ENCODE data around the gene PRKCH.
A peak's percentile ranks its signal among the peaks of the same experiment; 100 is the strongest.

The PRKCH gene

DNA sequence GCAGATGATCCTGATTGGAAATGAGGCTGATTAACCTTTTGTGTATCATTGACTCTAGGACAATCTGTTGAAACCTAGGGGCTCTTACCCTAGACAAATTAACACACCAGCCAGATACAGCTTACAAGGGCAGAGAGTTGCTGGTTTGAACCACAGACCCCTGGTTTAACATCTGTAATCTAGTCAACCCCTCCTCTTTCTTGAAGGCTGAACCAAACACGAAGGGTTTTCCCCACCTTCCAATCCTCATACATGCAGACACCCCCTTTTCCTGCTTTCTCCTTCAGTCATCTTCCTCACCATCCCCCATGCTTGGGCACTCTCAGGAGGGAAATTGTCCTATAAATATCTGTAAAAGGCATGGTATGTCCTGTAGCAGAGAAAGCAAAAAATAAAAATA, 247.9 kb downstream of the PRKCH start:
- no peak for DNase-seq (ENCODE audit: low read depth)

DNA sequence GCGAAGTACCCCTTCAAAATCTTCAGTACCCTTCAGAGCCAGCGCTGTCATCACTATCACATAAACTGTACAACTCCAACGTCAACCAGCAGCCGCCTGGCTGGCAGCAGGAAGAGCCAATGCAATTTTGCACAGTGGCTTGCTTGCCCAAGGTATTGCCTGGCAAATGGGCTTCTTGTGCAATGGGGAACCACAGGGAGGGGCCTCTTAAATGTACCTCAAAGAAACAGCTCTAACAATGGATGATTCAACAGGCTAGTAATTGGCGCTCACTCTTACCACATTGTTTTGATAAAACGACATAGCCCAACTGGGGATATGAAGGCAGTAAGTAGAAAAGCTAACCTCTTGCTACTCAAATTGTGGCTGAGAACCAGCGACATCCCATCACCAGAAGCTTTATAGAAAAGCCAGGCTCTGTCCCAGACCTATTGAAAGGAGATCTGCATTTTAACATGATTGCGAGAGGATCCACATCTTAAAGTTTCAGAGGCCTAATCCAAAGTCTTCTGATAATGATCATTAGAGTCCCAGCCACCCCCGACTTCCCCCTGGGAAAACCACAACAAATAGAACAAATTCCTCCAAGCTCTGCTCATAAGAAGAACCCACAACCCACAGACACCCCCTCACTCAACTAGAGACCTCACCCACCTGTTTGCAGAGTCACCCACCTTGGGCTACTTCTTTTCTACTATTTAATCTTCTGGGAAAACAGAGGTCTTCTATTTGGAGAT, 248.6 kb downstream of the PRKCH start:
- DNase-seq (ENCODE audit: low read depth): peak; percentile 92

DNA sequence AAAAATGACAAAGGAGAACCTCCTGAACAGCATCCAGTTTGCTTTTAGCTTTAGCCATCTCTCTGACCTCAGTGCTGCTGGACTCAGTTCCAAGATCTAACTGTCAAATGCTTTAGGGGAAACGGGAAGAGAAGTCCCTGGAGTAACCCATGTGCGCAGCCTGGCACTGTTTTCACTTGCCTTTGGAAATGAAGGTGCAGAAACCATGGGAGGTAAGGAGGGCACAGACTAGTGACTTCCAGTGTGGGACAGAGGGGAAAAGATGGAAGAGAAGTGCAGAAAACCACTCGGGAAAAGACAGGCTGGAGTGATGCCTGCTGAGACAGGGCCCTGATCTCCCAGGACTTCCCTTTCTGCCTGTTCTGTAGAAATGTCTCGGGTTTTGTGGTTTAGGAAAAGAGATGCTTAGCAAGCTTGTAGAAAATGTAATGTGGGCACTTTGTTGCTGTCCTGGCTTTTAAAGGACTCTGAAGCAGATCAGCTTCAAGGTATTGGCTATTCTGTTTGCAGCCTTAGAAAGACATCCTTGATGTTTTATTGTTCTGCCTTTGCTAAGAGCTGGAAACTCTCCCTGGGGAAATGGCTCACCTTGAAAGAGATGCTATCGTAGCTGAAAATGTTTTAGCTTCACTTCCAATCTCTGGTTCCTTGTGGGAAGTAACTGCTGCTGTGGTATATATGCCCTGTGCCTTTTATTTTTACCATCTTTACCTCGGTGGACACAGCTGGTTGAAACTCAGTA, 249.3 kb downstream of the PRKCH start:
- no peak for DNase-seq (ENCODE audit: low read depth)

DNA sequence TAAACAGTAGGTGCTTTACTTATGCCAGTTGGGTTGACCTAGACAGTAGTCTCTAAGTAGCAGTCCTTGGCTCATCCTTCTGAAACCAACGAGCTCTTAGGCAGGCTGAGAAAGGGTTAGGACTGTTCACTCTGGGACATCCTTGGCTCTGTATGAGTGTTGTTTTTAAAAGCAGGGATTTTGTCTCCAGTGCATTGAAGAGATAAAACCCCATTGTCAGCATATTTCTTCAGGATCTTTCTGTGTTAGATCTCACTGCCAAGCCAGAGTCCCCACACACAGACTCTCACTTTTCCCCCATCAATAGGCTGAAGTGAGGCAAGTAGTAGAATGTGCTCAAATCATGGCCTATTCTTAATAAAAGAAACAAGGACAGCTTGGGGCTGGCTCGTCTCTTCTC, 250.5 kb downstream of the PRKCH start:
- DNase-seq (ENCODE audit: low read depth): no peak

DNA sequence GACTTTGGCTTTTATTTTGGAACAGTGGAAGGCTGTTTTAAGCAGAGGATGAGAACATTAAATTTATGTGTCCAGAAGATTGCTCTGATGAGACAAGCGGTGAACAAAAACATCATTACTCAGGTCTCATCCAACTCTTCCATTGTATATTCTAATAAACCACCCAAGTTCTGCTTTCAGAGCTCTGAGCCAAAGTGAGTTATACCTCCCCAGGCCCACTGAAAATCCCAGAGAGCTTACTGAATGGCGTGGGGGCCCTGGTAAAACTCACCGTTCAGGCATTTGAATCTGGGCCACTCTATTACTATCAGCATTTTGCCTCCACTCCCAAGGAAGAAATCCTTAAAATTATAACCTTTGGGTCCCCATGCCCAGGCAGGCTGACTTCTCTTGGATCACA, 251.9 kb downstream of the PRKCH start:
- no peak for DNase-seq (ENCODE audit: low read depth)

DNA sequence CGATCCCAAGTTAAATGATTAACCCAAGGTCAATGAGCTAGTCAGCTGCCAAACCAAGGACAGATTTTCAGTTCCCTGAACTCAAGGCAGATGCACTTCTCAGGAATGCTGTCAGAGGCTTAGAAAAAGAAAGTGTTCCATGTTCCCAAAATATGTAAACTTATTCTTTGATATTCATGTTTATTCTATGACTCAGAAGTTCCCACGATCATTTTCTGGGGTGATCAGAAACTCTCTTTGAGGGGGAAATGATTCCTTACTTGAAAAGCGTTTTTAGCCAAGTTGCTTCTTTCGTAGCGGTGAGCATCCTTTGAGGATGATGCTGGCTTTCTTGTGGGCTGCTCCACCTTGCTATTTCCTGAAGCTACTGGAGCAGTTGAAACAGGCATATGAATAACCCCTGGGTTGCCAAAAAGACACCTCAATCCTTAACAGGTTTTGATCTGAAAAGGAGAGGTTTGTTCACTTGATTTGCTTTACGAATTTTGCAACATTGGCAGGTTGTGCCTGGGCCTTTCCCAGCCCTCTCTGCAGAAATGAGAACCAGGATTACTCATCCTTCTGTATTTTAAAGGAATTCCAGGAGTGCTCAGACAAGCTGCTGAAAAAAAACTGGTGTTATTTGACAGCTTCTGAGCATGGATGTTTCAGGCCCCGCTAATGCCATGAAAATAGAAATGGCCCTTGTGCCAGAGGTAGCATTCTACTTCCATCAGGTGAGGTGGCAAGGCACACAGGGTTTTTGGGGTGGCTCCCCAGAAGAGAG, 252.6 kb downstream of the PRKCH start:
- no peak for DNase-seq (ENCODE audit: low read depth)

DNA sequence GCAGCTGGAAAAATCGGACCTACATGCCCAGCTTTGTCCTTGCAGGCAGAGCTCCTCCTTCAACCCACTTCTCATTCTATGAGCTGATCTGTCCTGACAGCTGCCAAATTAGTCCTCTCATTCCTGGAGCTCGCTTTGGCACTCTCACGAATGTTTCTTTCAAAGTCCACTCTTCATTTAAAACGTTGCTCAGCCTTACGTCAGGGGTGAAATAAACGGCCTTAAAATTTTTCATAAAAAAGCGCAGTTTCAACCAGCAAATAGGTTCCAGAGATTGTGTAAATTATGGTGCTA, 253.1 kb downstream of the PRKCH start:
- DNase-seq (ENCODE audit: low read depth): no peak

DNA sequence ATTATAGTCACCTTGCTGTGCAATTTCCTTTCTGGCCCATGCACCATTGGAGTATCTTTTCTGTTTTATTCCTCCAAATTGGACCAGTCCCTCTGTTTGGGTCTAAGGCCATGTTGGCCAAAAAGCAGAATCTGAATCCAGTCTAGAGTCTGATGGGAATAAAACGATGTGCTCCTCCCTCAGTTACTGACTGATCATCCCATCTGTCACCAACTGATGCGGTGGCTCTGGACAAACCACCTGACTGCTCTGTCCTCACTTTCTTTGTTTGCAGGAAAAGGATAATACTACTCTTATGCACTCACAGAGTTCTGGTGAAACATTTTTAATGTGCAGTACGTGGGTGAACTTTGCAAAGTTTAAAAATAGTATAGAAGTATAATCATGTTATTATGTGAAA, 253.7 kb downstream of the PRKCH start:
- no peak for DNase-seq (ENCODE audit: low read depth)

DNA sequence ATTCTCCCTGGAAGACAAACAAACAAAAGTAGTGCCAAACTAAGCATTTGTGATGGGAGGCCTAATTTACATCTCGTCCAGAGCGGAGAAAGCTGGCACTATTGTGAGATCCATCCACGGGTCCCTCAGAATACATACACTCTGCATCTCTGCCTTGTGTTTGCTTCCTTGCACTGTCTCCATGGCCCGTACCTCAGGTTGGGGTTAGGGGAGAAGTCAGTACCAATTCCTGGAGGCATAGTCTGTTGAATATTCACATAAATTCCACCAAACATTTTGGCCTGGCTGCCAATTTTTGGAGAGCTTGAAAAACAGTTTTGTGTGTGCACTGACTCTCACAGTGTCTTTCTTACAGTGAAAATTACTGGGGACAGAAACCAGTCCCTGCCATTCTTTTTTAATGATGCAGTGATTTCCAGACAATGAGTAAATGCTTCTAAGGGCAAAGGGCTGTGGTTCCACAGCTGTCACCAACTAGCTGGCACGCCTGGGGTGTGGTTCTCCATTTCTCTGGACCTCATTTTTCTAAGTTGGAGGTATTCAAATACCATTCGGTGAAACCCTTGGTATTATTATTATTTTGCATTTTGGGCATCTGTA, 254.3 kb downstream of the PRKCH start:
- no peak for DNase-seq (ENCODE audit: low read depth)

DNA sequence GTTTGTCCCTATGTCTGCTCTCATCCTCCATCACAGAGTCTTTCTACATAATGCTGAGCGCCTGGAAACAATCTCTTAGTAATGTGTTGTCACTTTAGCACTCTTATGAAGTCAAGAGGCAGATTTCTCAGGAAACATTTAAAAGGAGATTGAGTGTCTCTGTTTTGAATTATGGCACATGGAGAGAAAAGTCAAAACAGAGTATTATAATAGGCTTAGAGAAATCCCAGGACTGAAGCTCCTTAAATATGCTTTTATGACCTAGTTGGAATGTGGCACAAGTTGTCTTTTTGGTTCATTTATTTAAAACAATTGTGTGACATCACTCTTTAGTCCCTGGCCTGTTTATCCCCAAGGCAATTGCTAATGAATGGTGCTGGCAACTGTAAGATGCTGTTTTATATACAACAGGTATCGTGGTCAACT, 256.1 kb downstream of the PRKCH start:
- no peak for DNase-seq (ENCODE audit: low read depth)

DNA sequence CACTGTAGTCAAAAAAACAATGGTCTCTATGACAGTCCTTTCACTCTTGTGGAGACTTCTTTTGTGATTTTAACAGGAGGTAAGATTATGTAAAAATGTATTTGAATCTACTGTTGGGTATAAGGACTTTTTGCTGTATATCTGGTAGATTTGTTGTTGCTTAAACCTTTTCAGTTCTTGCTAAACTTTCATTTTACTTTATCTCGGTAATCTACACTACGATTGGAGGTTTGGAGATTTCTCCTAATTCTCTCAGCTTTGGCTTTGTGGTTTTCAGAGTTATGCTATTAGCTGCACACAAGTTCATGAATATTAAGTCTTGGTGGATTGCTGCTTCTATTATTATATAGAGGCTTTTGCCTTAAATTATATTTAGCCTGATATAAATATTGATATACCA, 257.4 kb downstream of the PRKCH start:
- DNase-seq (ENCODE audit: low read depth): no peak

DNA sequence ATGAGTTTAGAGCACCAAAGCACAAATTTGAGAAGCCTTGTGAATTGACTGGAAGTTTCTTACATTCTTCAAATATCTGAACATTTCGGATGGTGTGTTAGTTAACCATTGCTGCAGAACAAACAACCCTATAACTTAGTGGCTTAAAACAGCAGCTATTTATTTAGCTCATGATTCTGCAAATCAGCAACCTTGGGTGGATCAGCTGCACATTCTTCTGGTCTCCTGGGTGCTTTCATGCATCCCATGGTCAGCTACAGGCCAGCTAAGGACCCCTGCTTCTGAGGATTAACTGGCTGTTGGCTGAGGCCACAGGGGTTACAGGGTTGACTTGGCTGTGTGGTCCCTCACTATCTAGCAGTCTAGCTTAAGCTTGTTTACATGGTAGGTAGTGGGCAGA, 260.0 kb downstream of the PRKCH start:
- DNase-seq (ENCODE audit: low read depth): no peak

DNA sequence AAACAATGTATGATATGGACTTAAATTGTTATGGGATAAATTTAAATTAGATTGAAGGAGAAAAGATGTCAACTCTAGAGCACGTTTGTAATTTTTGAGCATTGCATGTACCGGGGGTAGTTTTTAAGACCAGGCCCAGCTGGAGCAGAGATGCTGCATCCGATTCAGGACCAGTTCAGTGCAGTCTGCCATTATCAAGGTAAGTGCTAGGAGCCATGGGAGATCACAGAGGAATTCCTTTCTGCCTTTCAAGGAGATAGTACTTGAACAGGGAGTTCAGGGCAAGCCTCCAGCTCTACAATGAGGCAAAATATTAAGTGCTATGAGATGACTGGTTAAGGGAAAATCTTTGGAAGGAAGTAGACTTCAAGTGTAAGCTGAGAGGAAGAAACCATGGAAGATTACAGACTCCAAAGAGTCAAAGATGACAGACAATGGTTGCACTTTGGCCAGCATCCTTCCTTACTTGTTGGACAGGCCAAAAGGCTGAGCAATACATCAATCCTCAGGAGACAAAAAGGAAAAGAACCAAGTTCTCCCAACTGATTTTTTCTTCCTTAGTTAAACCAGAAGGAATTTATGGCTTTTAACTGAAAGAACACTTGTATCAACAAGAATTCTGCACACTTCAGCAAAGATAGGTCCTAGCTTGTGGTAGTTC, 260.7 kb downstream of the PRKCH start:
- no peak for DNase-seq (ENCODE audit: low read depth)

DNA sequence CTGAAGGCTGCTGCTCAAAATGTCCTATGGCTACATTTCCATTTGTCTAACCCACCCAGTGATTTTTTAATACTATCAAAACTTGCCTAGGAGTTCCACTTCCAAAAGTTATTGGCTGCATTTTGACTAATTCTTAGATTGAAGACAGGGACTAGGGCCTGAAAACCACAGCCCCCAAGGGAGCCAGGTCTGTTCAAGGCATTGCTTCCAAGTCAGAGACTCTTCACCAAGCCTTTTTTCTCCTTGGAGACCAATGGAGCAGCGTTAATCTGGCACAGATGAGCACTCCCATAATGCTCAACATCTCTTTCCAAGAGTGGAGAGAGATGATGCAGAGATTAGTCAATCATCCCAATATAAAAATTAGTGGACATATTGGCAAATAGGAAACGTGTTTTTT, 261.4 kb downstream of the PRKCH start:
- DNase-seq (ENCODE audit: low read depth): no peak

DNA sequence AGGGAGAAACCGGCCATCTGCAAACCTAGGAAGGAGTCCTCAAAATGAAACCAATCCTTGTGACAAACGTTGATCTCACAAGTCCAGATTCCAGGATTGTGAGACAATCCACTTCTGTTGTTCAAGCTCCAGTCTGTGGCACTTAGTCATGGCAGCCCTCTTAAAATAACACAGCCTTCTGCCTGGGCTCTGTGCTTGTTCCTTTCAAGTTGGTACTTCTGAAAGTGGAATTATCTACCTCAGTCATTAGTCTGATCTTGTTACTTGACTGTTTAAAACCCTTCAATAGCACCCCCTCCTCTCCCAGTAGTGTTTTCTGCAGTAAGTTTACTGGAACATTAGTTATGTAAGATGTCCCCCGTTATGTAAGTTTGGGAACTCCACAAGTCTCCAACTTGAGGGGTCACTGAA, 263.0 kb downstream of the PRKCH start:
- DNase-seq (ENCODE audit: low read depth): no peak

DNA sequence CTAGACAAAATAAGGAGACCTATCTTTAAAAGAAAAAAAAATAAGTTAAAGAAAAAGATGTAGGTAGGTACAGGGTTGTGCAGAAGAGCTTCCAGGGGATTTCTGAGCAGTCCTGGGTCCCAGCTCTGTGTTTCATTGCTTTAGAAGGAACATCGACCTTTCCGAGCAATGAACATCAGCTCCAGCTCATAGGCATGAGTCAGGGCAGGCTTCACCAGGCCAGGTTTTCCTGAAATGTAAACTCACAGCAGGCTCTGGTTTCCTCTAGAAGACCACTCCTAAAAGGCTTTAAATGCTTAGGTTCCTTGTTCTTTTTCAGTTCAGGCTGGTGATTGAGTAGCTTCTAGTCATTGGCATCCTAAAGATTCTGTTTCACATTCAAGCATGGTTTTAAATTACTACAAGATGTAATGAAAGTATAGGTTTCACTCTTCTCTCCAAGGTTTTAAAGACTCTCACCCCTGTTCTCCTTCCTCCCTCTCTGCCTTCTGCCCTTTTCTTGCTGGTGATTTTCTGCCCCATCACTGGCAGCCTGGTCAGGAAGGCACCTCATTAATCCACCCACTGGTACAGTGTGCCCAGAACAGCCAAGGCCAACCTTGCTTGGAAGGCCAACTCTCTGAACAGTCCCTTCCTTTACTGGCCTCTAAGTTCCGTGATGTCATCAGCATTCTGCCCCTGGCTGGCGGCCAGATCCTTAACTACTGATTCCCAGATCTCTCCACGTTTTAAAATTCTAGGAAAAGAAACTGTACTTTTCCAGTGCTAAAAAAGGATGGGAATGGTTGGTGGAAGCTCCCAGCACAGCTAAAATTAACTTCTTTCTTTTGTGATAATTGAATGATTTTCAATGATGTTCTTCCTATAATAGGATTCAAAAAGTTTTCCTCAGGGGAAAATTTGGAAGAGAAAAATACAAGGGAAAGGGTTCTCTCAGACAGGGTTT, 264.5 kb downstream of the PRKCH start:
- DNase-seq (ENCODE audit: low read depth): no peak

DNA sequence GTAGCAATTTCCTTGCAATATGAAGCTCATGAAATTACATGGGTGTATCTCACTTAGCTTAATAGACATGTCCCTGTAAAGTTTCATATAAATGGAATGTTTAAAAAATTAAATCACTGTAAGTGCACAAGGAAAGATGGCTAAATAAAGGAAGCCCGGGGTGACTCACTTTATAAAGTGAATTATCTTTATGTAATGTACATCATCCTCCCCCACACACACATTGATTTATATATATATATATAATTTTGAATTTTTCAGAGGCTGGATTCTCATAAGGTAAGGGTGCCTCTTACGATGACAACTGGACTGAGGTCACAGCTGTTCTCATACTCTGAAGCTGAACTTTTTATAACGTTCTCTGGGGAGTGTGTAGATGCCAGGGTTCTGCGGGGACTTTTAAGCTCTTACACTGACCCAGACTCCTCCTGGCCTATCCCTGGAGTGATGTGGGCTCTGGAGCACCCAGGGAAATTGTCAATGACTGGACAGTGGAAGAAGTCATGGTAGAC, 265.2 kb downstream of the PRKCH start:
- DNase-seq (ENCODE audit: low read depth): no peak

DNA sequence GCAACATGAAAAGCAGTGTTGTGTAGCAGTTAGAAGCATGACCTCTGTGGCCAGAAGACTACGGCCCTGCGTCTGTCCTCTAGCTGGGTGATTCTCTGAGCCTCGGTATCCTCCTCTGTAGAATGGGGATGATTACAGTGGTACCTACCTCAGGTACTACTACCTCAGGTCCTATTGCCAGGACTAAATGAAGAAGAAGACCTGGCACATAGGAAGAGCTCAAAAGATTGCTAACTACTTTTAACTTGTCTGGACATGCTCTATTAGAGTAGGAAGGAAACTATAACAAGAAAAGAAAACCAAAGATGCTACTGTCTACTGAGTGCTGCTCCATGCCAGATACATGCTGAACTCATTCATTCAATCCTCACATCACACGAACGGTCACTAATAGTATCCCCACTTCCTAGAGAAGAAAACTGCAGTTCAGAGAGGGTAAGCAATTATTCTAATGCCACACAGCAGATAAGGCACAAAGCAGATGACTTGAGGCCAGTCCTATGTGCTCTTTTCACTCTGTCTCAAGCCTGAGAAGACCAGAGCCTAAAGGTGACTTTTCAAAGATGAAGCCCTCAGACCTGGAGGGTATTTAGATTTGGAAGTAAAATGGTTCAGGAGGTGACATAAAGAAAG, 265.8 kb downstream of the PRKCH start:
- DNase-seq (ENCODE audit: low read depth): no peak

DNA sequence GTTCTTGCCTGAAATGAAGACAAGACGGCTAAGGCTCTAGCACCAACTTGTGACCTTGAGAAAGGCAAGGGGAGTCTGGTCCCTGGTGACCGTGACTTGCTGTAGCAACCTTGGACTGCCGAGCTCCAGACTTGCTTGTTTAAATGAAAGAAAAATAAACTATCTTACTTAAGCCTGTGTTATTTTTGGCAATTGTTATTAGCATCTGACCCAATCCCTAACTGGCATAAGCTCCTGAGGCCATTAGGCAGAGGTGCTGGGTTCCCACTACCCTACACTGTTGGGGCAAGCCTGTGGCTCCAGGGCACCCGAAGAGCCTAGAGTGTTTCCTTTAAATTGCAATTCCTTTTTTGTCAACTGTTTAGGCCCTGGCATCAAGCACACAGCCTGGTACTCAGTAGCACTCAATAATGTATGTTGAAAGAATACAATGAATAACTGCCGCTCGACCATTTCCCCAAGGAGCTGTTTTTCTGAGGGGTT, 267.1 kb downstream of the PRKCH start:
- peak; percentile 85 for DNase-seq (ENCODE audit: low read depth)
